Astrocyte of the spinal cord (primary cell): ENCODE results near the gene BNIPL.

ENCODE experiments used
- DNase-seq: peaks from one replicate; pipeline ENCODE4 v3.0.0; 2011; ENCODE audit warnings: low read depth, low spot score
- H3K4me3 ChIP-seq: 2 replicates; pipeline ENCODE4 v1.5.1; 2011; ENCODE audit warnings: low read depth, mild to moderate bottlenecking, low read length, moderate library complexity
- in situ Hi-C: cut with HindIII; loops from 2 replicates; pipeline ENCODE4 v1.10.0; 2017; ENCODE audit warnings: low sequenced_read_pairs
- TF ChIP-seq, protein P1 (sequence below): IDR thresholded peaks from 2 replicates; pipeline ENCODE4 v1.5.1; 2012; ENCODE audit warnings: low read depth, mild to moderate bottlenecking, low read length, inconsistent platforms

Gene BNIPL

DNA sequence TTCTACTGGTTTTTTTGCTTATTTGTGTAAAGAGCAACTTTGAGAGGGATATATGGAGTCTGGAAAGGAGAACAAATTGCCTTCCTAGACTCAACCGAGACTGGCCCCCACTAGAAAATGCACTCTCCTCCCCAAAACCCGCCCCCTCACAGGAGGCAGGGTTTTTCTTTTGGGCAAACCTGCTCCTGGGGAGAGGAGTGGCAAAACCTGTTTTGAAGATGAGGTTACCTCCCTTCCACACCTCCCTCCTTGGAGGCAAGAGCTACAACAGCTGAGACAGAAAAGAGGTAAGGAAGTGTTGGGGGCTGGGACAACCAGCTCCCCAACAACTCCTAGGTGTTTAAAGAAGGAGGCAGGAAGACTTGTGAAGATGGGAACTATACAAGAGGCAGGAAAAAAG is at the start of gene BNIPL:
Gene BNIPL, plus strand, starts transcription at position 231 of the 400 bp plus-strand sequence. Its CDS starts 140 bp downstream, at position 371.
- in situ Hi-C loops = no loop called here
- no peak for DNase-seq
- TF ChIP-seq, protein P1, sequence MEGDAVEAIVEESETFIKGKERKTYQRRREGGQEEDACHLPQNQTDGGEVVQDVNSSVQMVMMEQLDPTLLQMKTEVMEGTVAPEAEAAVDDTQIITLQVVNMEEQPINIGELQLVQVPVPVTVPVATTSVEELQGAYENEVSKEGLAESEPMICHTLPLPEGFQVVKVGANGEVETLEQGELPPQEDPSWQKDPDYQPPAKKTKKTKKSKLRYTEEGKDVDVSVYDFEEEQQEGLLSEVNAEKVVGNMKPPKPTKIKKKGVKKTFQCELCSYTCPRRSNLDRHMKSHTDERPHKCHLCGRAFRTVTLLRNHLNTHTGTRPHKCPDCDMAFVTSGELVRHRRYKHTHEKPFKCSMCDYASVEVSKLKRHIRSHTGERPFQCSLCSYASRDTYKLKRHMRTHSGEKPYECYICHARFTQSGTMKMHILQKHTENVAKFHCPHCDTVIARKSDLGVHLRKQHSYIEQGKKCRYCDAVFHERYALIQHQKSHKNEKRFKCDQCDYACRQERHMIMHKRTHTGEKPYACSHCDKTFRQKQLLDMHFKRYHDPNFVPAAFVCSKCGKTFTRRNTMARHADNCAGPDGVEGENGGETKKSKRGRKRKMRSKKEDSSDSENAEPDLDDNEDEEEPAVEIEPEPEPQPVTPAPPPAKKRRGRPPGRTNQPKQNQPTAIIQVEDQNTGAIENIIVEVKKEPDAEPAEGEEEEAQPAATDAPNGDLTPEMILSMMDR = no peak
- no peak within 1 kb of the TSS for H3K4me3 ChIP-seq

DNA sequence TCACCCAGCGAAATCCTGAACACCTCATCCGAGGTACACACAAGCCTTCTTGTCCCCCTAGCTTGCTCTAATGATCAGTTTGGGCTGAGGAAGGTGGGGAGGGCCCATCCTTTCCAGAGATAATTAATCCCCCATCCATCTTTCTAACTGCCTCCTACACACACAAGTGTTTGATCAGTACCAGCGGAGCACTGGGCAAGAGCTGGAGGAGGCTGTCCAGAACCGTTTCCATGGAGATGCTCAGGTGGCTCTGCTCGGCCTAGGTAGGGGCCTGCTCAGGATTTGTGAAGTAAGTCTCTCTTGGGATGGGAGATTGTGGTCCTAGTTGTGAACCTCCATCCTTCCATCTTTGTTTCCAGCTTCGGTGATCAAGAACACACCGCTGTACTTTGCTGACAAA is 48.5 kb upstream of the BNIPL start:
- DNase-seq = no peak
- in situ Hi-C loops = no loop called here
- TF ChIP-seq, protein P1 = no peak
- no peak overlapping the region for H3K4me3 ChIP-seq

GRCh38 chr1:150992626-150993025 is 43.8 kb upstream of the BNIPL start:
- no peak for DNase-seq
- TF ChIP-seq, protein P1 = no peak
- in situ Hi-C loops = no loop called here
- no peak overlapping the region for H3K4me3 ChIP-seq

DNA sequence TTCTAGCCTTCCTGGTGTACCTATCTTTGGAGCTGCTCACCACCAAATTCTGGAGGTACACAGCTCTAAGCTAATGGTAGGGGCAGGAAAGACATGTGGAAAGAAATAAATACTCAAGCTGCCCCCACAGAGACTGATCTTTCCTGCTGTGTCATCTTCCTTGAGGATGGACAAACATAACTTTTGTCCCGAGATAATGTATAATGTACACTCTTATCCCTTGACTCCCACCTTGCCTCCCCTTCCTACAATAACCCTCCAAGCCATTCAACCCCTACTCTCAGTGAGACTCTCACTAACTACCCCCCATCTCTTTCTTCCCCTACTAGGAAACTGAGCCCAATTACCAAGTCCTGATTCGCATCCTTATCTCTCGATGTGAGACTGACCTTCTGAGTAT is 42.1 kb upstream of the BNIPL start:
- TF ChIP-seq, protein P1 = no peak
- in situ Hi-C loops = no loop called here
- no peak overlapping the region for H3K4me3 ChIP-seq
- no peak for DNase-seq

GRCh38 chr1:150995460-150995859 is 40.9 kb upstream of the BNIPL start:
- no peak overlapping the region for H3K4me3 ChIP-seq
- TF ChIP-seq, protein P1 = no peak
- no peak for DNase-seq
- in situ Hi-C loops = no loop called here

- H3K4me3 ChIP-seq = no peak overlapping the region
- TF ChIP-seq, protein P1 = peak; percentile 68
- no peak for DNase-seq
- in situ Hi-C loops = no loop called here
Observed at GRCh38 chr1:150995896-150996295, 40.5 kb upstream of the BNIPL start.

GRCh38 chr1:150997126-150997872 is 39.1 kb upstream of the BNIPL start:
- TF ChIP-seq, protein P1 = no peak
- in situ Hi-C loops = no loop called here
- H3K4me3 ChIP-seq = no peak overlapping the region
- DNase-seq = no peak
